Hepatocyte (in vitro differentiated cells): Measurements from ENCODE around the gene RHOBTB3.

Experiments used
- EZH2 ChIP-seq: fragments of 200-600 bp; sonication (generic); IDR thresholded peaks from 2 replicates; pipeline ENCODE4 v1.6.1; 2016; ENCODE audit warnings: antibody characterized with exemption, mild to moderate bottlenecking, borderline replicate concordance
- EZH2phosphoT487 ChIP-seq: fragments of 200-600 bp; sonication (generic); IDR thresholded peaks from one replicate; pipeline ENCODE4 v1.6.1; 2018; ENCODE audit warnings: antibody characterized with exemption, mild to moderate bottlenecking, low read depth, moderate library complexity; ENCODE audit not compliant: unreplicated experiment, severe bottlenecking
- TF ChIP-seq, protein P1 (sequence below): fragments of 200-600 bp; sonication (generic); IDR thresholded peaks from 2 replicates; pipeline ENCODE4 v1.5.1; 2016; ENCODE audit warnings: antibody characterized with exemption, mild to moderate bottlenecking; ENCODE audit not compliant: poor library complexity

GRCh38 chr5:95778713-95779436, 47.7 kb downstream of the RHOBTB3 start:
- TF ChIP-seq, protein P1, sequence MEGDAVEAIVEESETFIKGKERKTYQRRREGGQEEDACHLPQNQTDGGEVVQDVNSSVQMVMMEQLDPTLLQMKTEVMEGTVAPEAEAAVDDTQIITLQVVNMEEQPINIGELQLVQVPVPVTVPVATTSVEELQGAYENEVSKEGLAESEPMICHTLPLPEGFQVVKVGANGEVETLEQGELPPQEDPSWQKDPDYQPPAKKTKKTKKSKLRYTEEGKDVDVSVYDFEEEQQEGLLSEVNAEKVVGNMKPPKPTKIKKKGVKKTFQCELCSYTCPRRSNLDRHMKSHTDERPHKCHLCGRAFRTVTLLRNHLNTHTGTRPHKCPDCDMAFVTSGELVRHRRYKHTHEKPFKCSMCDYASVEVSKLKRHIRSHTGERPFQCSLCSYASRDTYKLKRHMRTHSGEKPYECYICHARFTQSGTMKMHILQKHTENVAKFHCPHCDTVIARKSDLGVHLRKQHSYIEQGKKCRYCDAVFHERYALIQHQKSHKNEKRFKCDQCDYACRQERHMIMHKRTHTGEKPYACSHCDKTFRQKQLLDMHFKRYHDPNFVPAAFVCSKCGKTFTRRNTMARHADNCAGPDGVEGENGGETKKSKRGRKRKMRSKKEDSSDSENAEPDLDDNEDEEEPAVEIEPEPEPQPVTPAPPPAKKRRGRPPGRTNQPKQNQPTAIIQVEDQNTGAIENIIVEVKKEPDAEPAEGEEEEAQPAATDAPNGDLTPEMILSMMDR, result no peak
- TF ChIP-seq EZH2 (no peak), EZH2phosphoT487 (no peak)
